ENCODE measurements around the gene CFAP92. TPM values are rescaled to one million over a fixed set of nuclear protein-coding genes. Genes with fewer than 3 reads are reported as not detected.

Gene CFAP92
- total RNA-seq, 1 donor from 2014 or later, result not detected

GRCh38 chr3:129004639-129005295, 10.9 kb upstream of the CFAP92 start:
- intact Hi-C loops (cut with micrococcal nuclease), result loop anchor here (1.0 kb wide), 1 partner anchor 12 kb away; no protein-coding TSS in a partner anchor
- Mint-ChIP-seq H3K27me3 (peaks cover 39% of the 10 kb centered on the region), H3K36me3 (ENCODE audit: low read depth) (no peaks in the 10 kb centered on the region), H3K4me1 (peaks cover 18% of the 10 kb centered on the region), H3K4me3 (no peak overlapping the region), H3K9me3 (no peaks in the 10 kb centered on the region), H3K27ac (no peak overlapping the region)
- POLR2A ChIA-PET, result interaction anchor here (0.6 to 1.8 kb wide), 4 partner anchors 8 to 582 kb away, joined by 4 to 13 read pairs (median 9); no protein-coding TSS in a partner anchor
- CTCF ChIA-PET, result interaction anchor here (1.2 to 1.4 kb wide), 4 partner anchors 12 to 241 kb away, joined by 3 to 6 read pairs (median 4); no protein-coding TSS in a partner anchor
- ATAC-seq (ENCODE audit: low read depth), result no peak
- no peak for TF ChIP-seq CTCF (IDR thresholded peaks at IDR 0.05)
- DNase-seq, result no peak

GRCh38 chr3:129003578-129004112, 9.8 kb upstream of the CFAP92 start:
- intact Hi-C loops (cut with micrococcal nuclease), result no loop called here
- Mint-ChIP-seq H3K9me3 (no peaks in the 10 kb centered on the region), H3K27ac (no peak overlapping the region), H3K36me3 (ENCODE audit: low read depth) (no peaks in the 10 kb centered on the region), H3K4me1 (peaks cover 18% of the 10 kb centered on the region), H3K27me3 (peaks cover 45% of the 10 kb centered on the region), H3K4me3 (peak overlapping the region; percentile 44)
- ATAC-seq (ENCODE audit: low read depth) (peak; percentile 80), DNase-seq (peak; percentile 34)
- POLR2A ChIA-PET, result interaction anchor here (1.0 to 1.9 kb wide), 2 partner anchors 10 to 13 kb away, joined by 4 to 10 read pairs; partner anchors contain the start of gene CFAP92
- CTCF ChIA-PET, result interaction anchor here (1.1 to 1.4 kb wide), 5 partner anchors 13 to 242 kb away, joined by 3 to 6 read pairs (median 5); no protein-coding TSS in a partner anchor
- TF ChIP-seq CTCF (IDR thresholded peaks at IDR 0.05), result no peak

GRCh38 chr3:129002573-129003569, 9.0 kb upstream of the CFAP92 start:
- Mint-ChIP-seq H3K27me3 (peaks cover 51% of the 10 kb centered on the region), H3K4me3 (peak overlapping the region; percentile 44), H3K4me1 (peaks cover 18% of the 10 kb centered on the region), H3K36me3 (ENCODE audit: low read depth) (no peaks in the 10 kb centered on the region), H3K9me3 (no peaks in the 10 kb centered on the region), H3K27ac (peak overlapping the region; percentile 50)
- intact Hi-C loops (cut with micrococcal nuclease), result no loop called here
- POLR2A ChIA-PET, result interaction anchor here (0.6 to 1.9 kb wide), 4 partner anchors 9 to 247 kb away, joined by 3 to 10 read pairs (median 6); partner anchors contain the start of genes CFAP92 and COPG1
- ATAC-seq (ENCODE audit: low read depth), result no peak
- no peak for TF ChIP-seq CTCF (IDR thresholded peaks at IDR 0.05)
- DNase-seq, result no peak
- CTCF ChIA-PET, result interaction anchor here (1.1 to 1.4 kb wide), 5 partner anchors 13 to 243 kb away, joined by 3 to 6 read pairs (median 5); no protein-coding TSS in a partner anchor

- CTCF ChIA-PET, result interaction anchor here (1.2 kb wide), 1 partner anchor 14 kb away, joined by 3 read pairs; no protein-coding TSS in a partner anchor
- TF ChIP-seq CTCF (IDR thresholded peaks at IDR 0.05), result no peak
- intact Hi-C loops (cut with micrococcal nuclease), result no loop called here
- ATAC-seq (ENCODE audit: low read depth), result peak; percentile 19
- Mint-ChIP-seq H3K4me1 (peaks cover 18% of the 10 kb centered on the region), H3K27me3 (peaks cover 54% of the 10 kb centered on the region), H3K4me3 (peak overlapping the region; percentile 28), H3K27ac (no peak overlapping the region), H3K36me3 (ENCODE audit: low read depth) (no peaks in the 10 kb centered on the region), H3K9me3 (no peaks in the 10 kb centered on the region)
- POLR2A ChIA-PET, result interaction anchor here (0.9 kb wide), 1 partner anchor 247 kb away, joined by 3 read pairs; the partner anchor contains the start of gene COPG1
- DNase-seq, result peak; percentile 31
These were observed 8.1 kb upstream of the CFAP92 start for GRCh38 chr3:129001806-129002572.
